IMR-90 (cell line): ENCODE measurements around the gene CARD19. TPM values are rescaled to one million over a fixed set of nuclear protein-coding genes. Genes with fewer than 3 reads are reported as not detected.

ENCODE experiments used
- ATAC-seq: fragments of 200-7000 bp; cut with Tn5 transposase; 2 replicates; pipeline ENCODE4 v1.9.1; 2020; ENCODE audit warnings: low read depth, mild to moderate bottlenecking, moderate library complexity
- BruUV-seq: library from RNA; stranded (reverse); fragments of 400-500 nt; replicated peaks from 2 replicates; lab custom pipeline; 2021; lab: Mats Ljungman, UMichigan
- CTCF ChIA-PET: fragments of 300-600 bp; formaldehyde crosslinking; extraction: SDS; loops from one replicate; lab custom pipeline; 2021; ENCODE audit warnings: antibody characterized with exemption; lab: Yijun Ruan, JAX
- POLR2A ChIA-PET: fragments of 300-600 bp; sonication (Branson Sonifier 250); formaldehyde crosslinking; loops from one replicate; lab custom pipeline; 2022; ENCODE audit warnings: antibody characterized with exemption; ENCODE audit not compliant: unreplicated experiment; lab: Charles Lee
- DNase-seq: peaks from one replicate; pipeline ENCODE4 v3.0.0; 2013
- H2AFZ ChIP-seq: replicated peaks from 2 replicates; pipeline ENCODE3; 2013; ENCODE audit warnings: low read length, mild to moderate bottlenecking; ENCODE audit not compliant: poor library complexity
- H2AK5ac ChIP-seq: 2 replicates; pipeline ENCODE4 v1.6.1; 2013; ENCODE audit warnings: low read depth, low read length, inconsistent platforms
- H2AK9ac ChIP-seq: replicated peaks from 2 replicates; pipeline ENCODE3; 2013; ENCODE audit warnings: mild to moderate bottlenecking, low read depth, low read length, moderate library complexity; ENCODE audit not compliant: poor library complexity
- H2BK120ac ChIP-seq: 2 replicates; pipeline ENCODE4 v1.6.1; 2013; ENCODE audit warnings: low read depth, low read length, inconsistent platforms
- H2BK15ac ChIP-seq: 3 replicates; pipeline ENCODE4 v1.6.1; 2013; ENCODE audit warnings: low read depth, low read length, inconsistent platforms
- H2BK20ac ChIP-seq: 2 replicates; pipeline ENCODE4 v1.6.1; 2013; ENCODE audit warnings: low read depth, mild to moderate bottlenecking, inconsistent platforms, low read length, moderate library complexity
- H2BK5ac ChIP-seq: 2 replicates; pipeline ENCODE4 v1.6.1; 2013; ENCODE audit warnings: mild to moderate bottlenecking, low read depth, low read length, inconsistent platforms; ENCODE audit not compliant: poor library complexity, severe bottlenecking
- H3K14ac ChIP-seq: replicated peaks from 2 replicates; pipeline ENCODE4 v1.6.1; 2013; ENCODE audit warnings: low read depth, low read length, inconsistent platforms
- H3K18ac ChIP-seq: 2 replicates; pipeline ENCODE4 v1.6.1; 2013; ENCODE audit warnings: low read depth, low read length, control low read depth
- H3K23ac ChIP-seq: 2 replicates; pipeline ENCODE4 v1.6.1; 2013; ENCODE audit warnings: low read depth, low read length, inconsistent platforms
- H3K27ac ChIP-seq: 2 replicates; pipeline ENCODE4 v1.5.1; 2013; ENCODE audit warnings: mild to moderate bottlenecking, control low read depth, low read length; ENCODE audit not compliant: insufficient read depth
- H3K27me3 ChIP-seq: 2 replicates; pipeline ENCODE4 v1.6.1; 2013; ENCODE audit warnings: low read length; ENCODE audit not compliant: control insufficient read depth, insufficient read depth
- H3K36me3 ChIP-seq: 2 replicates; pipeline ENCODE4 v1.6.1; 2013; ENCODE audit warnings: low read length, mixed read lengths; ENCODE audit not compliant: control insufficient read depth, insufficient read depth
- H3K4ac ChIP-seq: 2 replicates; pipeline ENCODE4 v1.6.1; 2013; ENCODE audit warnings: low read depth, low read length, inconsistent platforms
- H3K4me1 ChIP-seq: 2 replicates; pipeline ENCODE4 v1.6.1; 2013; ENCODE audit warnings: low read length, mixed read lengths; ENCODE audit not compliant: control insufficient read depth, insufficient read depth
- H3K4me2 ChIP-seq: 2 replicates; pipeline ENCODE4 v1.6.1; 2013; ENCODE audit warnings: low read depth, mild to moderate bottlenecking, control low read depth, low read length, moderate library complexity
- H3K4me3 ChIP-seq: 2 replicates; pipeline ENCODE4 v1.5.1; 2013; ENCODE audit warnings: low read depth, mild to moderate bottlenecking, control low read depth, low read length, moderate library complexity; ENCODE audit not compliant: insufficient read depth
- H3K56ac ChIP-seq: 2 replicates; pipeline ENCODE4 v1.6.1; 2013; ENCODE audit warnings: low read length, inconsistent platforms; ENCODE audit not compliant: insufficient read depth; ENCODE audit errors: extremely low read depth
- H3K79me1 ChIP-seq, 2 experiments: 2 replicates each; pipeline ENCODE4 v1.6.1; 2013; ENCODE audit warnings: low read length in 2 of 2, inconsistent platforms in 1 of 2, low read depth in 1 of 2
- H3K9ac ChIP-seq: 2 replicates; pipeline ENCODE4 v1.6.1; 2013; ENCODE audit warnings: low read depth, low read length, control low read depth
- H3K9me1 ChIP-seq: 2 replicates; pipeline ENCODE4 v1.6.1; 2013; ENCODE audit warnings: low read length, inconsistent platforms; ENCODE audit not compliant: insufficient read depth
- H3K9me3 ChIP-seq: 2 replicates; pipeline ENCODE4 v1.6.1; 2013; ENCODE audit warnings: low read length; ENCODE audit not compliant: control insufficient read depth, insufficient read depth
- H4K20me1 ChIP-seq: 2 replicates; pipeline ENCODE4 v1.6.1; 2013; ENCODE audit warnings: low read length, inconsistent platforms; ENCODE audit not compliant: insufficient read depth
- H4K5ac ChIP-seq: 2 replicates; pipeline ENCODE4 v1.6.1; 2013; ENCODE audit warnings: mild to moderate bottlenecking, low read depth, low read length, control low read depth
- H4K8ac ChIP-seq, 2 experiments: 2 replicates each; pipeline ENCODE4 v1.6.1; 2013; ENCODE audit warnings: low read depth in 2 of 2, low read length in 2 of 2, control low read depth in 1 of 2, inconsistent platforms in 1 of 2
- H4K91ac ChIP-seq: 2 replicates; pipeline ENCODE4 v1.6.1; 2013; ENCODE audit warnings: low read depth, low read length, inconsistent platforms; ENCODE audit not compliant: insufficient read depth
- CEBPB ChIP-seq: IDR thresholded peaks from 2 replicates; pipeline ENCODE4 v1.6.1; 2012; ENCODE audit warnings: low read depth, low read length, improper control_type of control experiment
- MAFK ChIP-seq: IDR thresholded peaks from 2 replicates; pipeline ENCODE4 v1.6.1; 2012; ENCODE audit warnings: low read depth, low read length, improper control_type of control experiment
- MAZ ChIP-seq: IDR thresholded peaks from 2 replicates; pipeline ENCODE4 v1.6.1; 2012; ENCODE audit warnings: low read depth, mild to moderate bottlenecking, low read length, improper control_type of control experiment, moderate library complexity, borderline replicate concordance
- NFE2L2 ChIP-seq: fragments of 150-350 bp; IDR thresholded peaks from 2 replicates; pipeline ENCODE4 v1.6.1; 2016; ENCODE audit warnings: low read depth, mild to moderate bottlenecking, low read length
- RCOR1 ChIP-seq: IDR thresholded peaks from 2 replicates; pipeline ENCODE4 v1.6.1; 2012; ENCODE audit warnings: mild to moderate bottlenecking, low read length, improper control_type of control experiment; ENCODE audit not compliant: insufficient replicate concordance
- RFX5 ChIP-seq: IDR thresholded peaks from 2 replicates; pipeline ENCODE4 v1.8.0; 2012; ENCODE audit warnings: low read depth, mild to moderate bottlenecking, low read length, moderate library complexity
- USF2 ChIP-seq: fragments of 150-350 bp; IDR thresholded peaks from 2 replicates; pipeline ENCODE4 v1.6.1; 2017; ENCODE audit warnings: mild to moderate bottlenecking, antibody characterized with exemption, low read length, low read depth
- WGBS, 2 experiments: methylation state at CpG; one replicate each; pipeline versions ENCODE4 v1.1.5 to v1.1.7; 2013; ENCODE audit warnings: missing lambda C conversion rate in 2 of 2; ENCODE audit not compliant: insufficient read length in 1 of 2; ENCODE audit errors: extremely low coverage in 2 of 2; 5-methylcytosine and 5-hydroxymethylcytosine counted together
- dilution Hi-C: fragments of 300-500 bp; cut with HindIII; formaldehyde crosslinking; loops from one replicate; pipeline ENCODE4 v1.14.3; 2018; ENCODE audit warnings: low sequenced_read_pairs; ENCODE audit not compliant: unreplicated experiment
- in situ Hi-C: fragments of 300-500 bp; cut with MboI; formaldehyde crosslinking; loops from 3 replicates; pipeline ENCODE4 v1.14.3; 2019; ENCODE audit warnings: low sequenced_read_pairs, inconsistent platforms, mixed read lengths
- intact Hi-C: fragments of 100-400 bp; cut with micrococcal nuclease; formaldehyde crosslinking; loops from 2 replicates; pipeline ENCODE4 v1.10.0; 2022
- polyA plus RNA-seq, 3 experiments: library from polyadenylated mRNA; depleted of rRNA; stranded (reverse); fragments of >200 nt; gene quantifications; 2 replicates each; pipeline ENCODE4 v1.2.3, GENCODE V29; 2012; ENCODE audit warnings: low replicate concordance in 1 of 3
- total RNA-seq: library from RNA; depleted of rRNA; stranded (reverse); fragments of >200 nt; gene quantifications from 2 replicates; pipeline ENCODE4 v1.2.3, GENCODE V29; 2012

CARD19 gene
- total and polyA plus RNA-seq, 2 of the 4 experiments (the other 2 are of a cell fraction): 17.4 to 111 TPM

- H4K5ac ChIP-seq: no peak overlapping the region
- H3K23ac ChIP-seq: no peak overlapping the region
- H3K4ac ChIP-seq: no peak overlapping the region
- DNase-seq (no peak), ATAC-seq (no peak)
- in situ Hi-C loops: loop anchor here (10.0 to 25.0 kb wide), 2 partner anchors 344 to 452 kb away; partner anchors contain the start of genes FAM120A and FAM120AOS
- no peak overlapping the region for H3K9ac ChIP-seq
- no peak overlapping the region for H4K8ac ChIP-seq
- H3K18ac ChIP-seq: no peak overlapping the region
- no peak overlapping the region for H3K4me2 ChIP-seq
- no peak overlapping the region for H3K27ac ChIP-seq
- H3K27me3 ChIP-seq: no peaks in the 10 kb centered on the region
- peaks cover 7 to 20% of the 10 kb centered on the region in 2 experiments for H3K79me1 ChIP-seq
- H3K9me1 ChIP-seq: no peaks in the 10 kb centered on the region; the same call in 1 of the 2 replicates
- POLR2A ChIA-PET: no interaction called here
- no peak overlapping the region for H2AK9ac ChIP-seq
- H3K56ac ChIP-seq: no peak overlapping the region
- H4K20me1 ChIP-seq: peaks cover 23% of the 10 kb centered on the region; the same call in 1 of the 2 replicates
- CTCF ChIA-PET: interaction anchor here (1.5 kb wide), 1 partner anchor 456 kb away, joined by 3 read pairs; no protein-coding TSS in a partner anchor
- dilution Hi-C loops: no loop called here
- no peak overlapping the region for H2BK15ac ChIP-seq
- no peak overlapping the region for H2AK5ac ChIP-seq
- peaks cover 30% of the 10 kb centered on the region for H3K36me3 ChIP-seq
- 96% methylated on average over 14 of the region's 14 CpGs; no CpG with 5 or more reads in 1 of the 2 experiments for WGBS, 2 experiments
- no peaks in the 10 kb centered on the region for H3K9me3 ChIP-seq
- no peak overlapping the region for H3K4me3 ChIP-seq
- no peak overlapping the region for H2BK20ac ChIP-seq
- no peaks in the 10 kb centered on the region for H3K4me1 ChIP-seq
- intact Hi-C loops: no loop called here
- H4K91ac ChIP-seq: no peak overlapping the region
- TF ChIP-seq MAFK (no peak), CEBPB (no peak), RCOR1 (no peak), NFE2L2 (no peak), RFX5 (no peak), MAZ (no peak), USF2 (no peak)
- H3K14ac ChIP-seq: no peak overlapping the region
- no peak overlapping the region for H2AFZ ChIP-seq
- H2BK5ac ChIP-seq: no peak overlapping the region
- BruUV-seq: no TSS peak
- no peak overlapping the region for H2BK120ac ChIP-seq
Measured at GRCh38 chr9:93110311-93110855, 14.4 kb downstream of the CARD19 start.
